Medulla oblongata (tissue), 1 donor: ENCODE data around the gene KIF25.

Source experiments
- DNase-seq: peaks from one replicate; pipeline ENCODE4 v3.0.0-alpha.2; 2015; ENCODE audit errors: extremely low spot score

Gene KIF25

GRCh38 chr6:168087436-168088160, 90.1 kb downstream of the KIF25 start:
- DNase-seq, result no peak

- DNase-seq, result peak; percentile 25
These were observed 90.9 kb downstream of the KIF25 start for GRCh38 chr6:168088161-168089053.

GRCh38 chr6:168089186-168090063, 92.0 kb downstream of the KIF25 start:
- no peak for DNase-seq

- no peak for DNase-seq
These were observed 92.7 kb downstream of the KIF25 start for GRCh38 chr6:168090064-168090690.

- DNase-seq, result no peak
These were observed 93.2 kb downstream of the KIF25 start for GRCh38 chr6:168090706-168091105.

GRCh38 chr6:168091381-168092264, 94.2 kb downstream of the KIF25 start:
- no peak for DNase-seq

- DNase-seq, result no peak
These were observed 95.1 kb downstream of the KIF25 start for GRCh38 chr6:168092541-168092940.

- DNase-seq, result no peak
These were observed 95.6 kb downstream of the KIF25 start for GRCh38 chr6:168093071-168093505.

GRCh38 chr6:168093634-168094033, 96.2 kb downstream of the KIF25 start:
- DNase-seq, result no peak
